SK-N-SH treated with all-trans-retinoic acid at 6 μM for 48 hours (cell line): Measurements from ENCODE around the gene NEU4.

ENCODE experiments used
- ARNTL ChIP-seq: fragments of 450-650 bp; formaldehyde crosslinking; IDR thresholded peaks from 2 replicates; pipeline ENCODE4 v1.5.0; 2020; ENCODE audit warnings: low read depth, mild to moderate bottlenecking, moderate library complexity, borderline replicate concordance
- CREB5 ChIP-seq: fragments of 250-450 bp; sonication (Bioruptor Pico); IDR thresholded peaks from 2 replicates; pipeline ENCODE4 v1.5.1; 2020; ENCODE audit warnings: low read depth, mild to moderate bottlenecking, moderate library complexity
- PATZ1 ChIP-seq: fragments of 250-450 bp; sonication (Bioruptor Pico); IDR thresholded peaks from 2 replicates; pipeline ENCODE4 v1.8.0; 2020; ENCODE audit warnings: mild to moderate bottlenecking, moderate library complexity, borderline replicate concordance
- POU6F1 ChIP-seq: fragments of 250-450 bp; sonication (Bioruptor Pico); IDR thresholded peaks from 2 replicates; pipeline ENCODE4 v1.8.0; 2021; ENCODE audit warnings: low read depth, mild to moderate bottlenecking, moderate library complexity, borderline replicate concordance
- SNAI2 ChIP-seq: fragments of 250-450 bp; sonication (Bioruptor Pico); IDR thresholded peaks from 2 replicates; pipeline ENCODE4 v1.5.0; 2020; ENCODE audit warnings: mild to moderate bottlenecking, moderate library complexity
- ZFP30 ChIP-seq: fragments of 450-650 bp; formaldehyde crosslinking; IDR thresholded peaks from 2 replicates; pipeline ENCODE4 v1.5.0; 2022; ENCODE audit warnings: mild to moderate bottlenecking, moderate library complexity
- ZNF565 ChIP-seq: fragments of 450-650 bp; formaldehyde crosslinking; conservative IDR thresholded peaks from 2 replicates; pipeline ENCODE4 v1.5.0; 2020; ENCODE audit warnings: low read depth, mild to moderate bottlenecking, moderate library complexity
- ZNF70 ChIP-seq: fragments of 450-650 bp; formaldehyde crosslinking; IDR thresholded peaks from 2 replicates; pipeline ENCODE4 v1.5.0; 2020; ENCODE audit warnings: mild to moderate bottlenecking, moderate library complexity
- ZNF8 ChIP-seq: fragments of 450-650 bp; formaldehyde crosslinking; IDR thresholded peaks from 2 replicates; pipeline ENCODE4 v1.5.0; 2020; ENCODE audit warnings: mild to moderate bottlenecking, moderate library complexity

- TF ChIP-seq CREB5 (CRISPR knock-in tag) (no peak), SNAI2 (CRISPR knock-in tag) (no peak), ZNF70 (CRISPR knock-in tag) (no peak), ZNF8 (CRISPR knock-in tag) (no peak), ZFP30 (CRISPR knock-in tag) (no peak), ZNF565 (CRISPR knock-in tag) (no peak), PATZ1 (CRISPR knock-in tag) (no peak), ARNTL (CRISPR knock-in tag) (no peak), POU6F1 (CRISPR knock-in tag) (no peak)
Measured at GRCh38 chr2:241788135-241788534, 20.9 kb upstream of the NEU4 start.
